WTC11 (cell line): ENCODE data around the gene VEGFB. TPM values are rescaled to one million over a fixed set of nuclear protein-coding genes. Genes with fewer than 3 reads are reported as not detected.
A peak's percentile ranks its signal among the peaks of the same experiment; 100 is the strongest.

ENCODE experiments used
- ATAC-seq: fragments of 200-7000 bp; cut with Tn5 transposase; 2 replicates; pipeline ENCODE4 v1.10.0; 2021; ENCODE audit warnings: mild to moderate bottlenecking, moderate library complexity
- CTCF ChIA-PET: fragments of 300-600 bp; sonication (Branson Sonifier 250); formaldehyde crosslinking; loops from one replicate; lab custom pipeline; 2021; ENCODE audit warnings: antibody characterized with exemption; lab: Charles Lee
- POLR2A ChIA-PET: fragments of 350-600 bp; sonication (Branson Sonifier 250); formaldehyde crosslinking; loops from one replicate; lab custom pipeline; 2021; ENCODE audit warnings: antibody characterized with exemption; lab: Charles Lee
- DNase-seq: peaks from one replicate; pipeline ENCODE4 v3.0.0; 2021; ENCODE audit warnings: low spot score
- H3K27ac Mint-ChIP-seq: 2 replicates; pipeline ENCODE4 v1.8.0; 2021; ENCODE audit warnings: mixed read lengths
- H3K27me3 Mint-ChIP-seq: 2 replicates; pipeline ENCODE4 v1.8.0; 2021; ENCODE audit warnings: low read depth, mild to moderate bottlenecking, moderate library complexity, mixed read lengths
- H3K36me3 Mint-ChIP-seq: 2 replicates; pipeline ENCODE4 v1.8.0; 2021; ENCODE audit warnings: mixed read lengths
- H3K4me1 Mint-ChIP-seq: 2 replicates; pipeline ENCODE4 v1.8.0; 2022; ENCODE audit warnings: mixed read lengths
- H3K4me3 Mint-ChIP-seq: 2 replicates; pipeline ENCODE4 v1.8.0; 2021; ENCODE audit warnings: mild to moderate bottlenecking, moderate library complexity, mixed read lengths
- H3K9me3 Mint-ChIP-seq: 2 replicates; pipeline ENCODE4 v1.8.0; 2021; ENCODE audit warnings: mixed read lengths
- CDX4 ChIP-seq: fragments of 250-450 bp; sonication (Bioruptor Pico); IDR thresholded peaks from 2 replicates; pipeline ENCODE4 v1.9.0; 2021; ENCODE audit warnings: moderate library complexity, mild to moderate bottlenecking, inconsistent platforms, borderline replicate concordance
- ELF4 ChIP-seq: sonication (generic); formaldehyde crosslinking; IDR thresholded peaks from 2 replicates; pipeline ENCODE4 v1.8.1; 2022; ENCODE audit warnings: low read depth, mild to moderate bottlenecking, moderate library complexity, missing genetic modification reagents
- FOXJ3 ChIP-seq: sonication (generic); formaldehyde crosslinking; IDR thresholded peaks from 2 replicates; pipeline ENCODE4 v1.9.0; 2021; ENCODE audit warnings: missing genetic modification reagents, mild to moderate bottlenecking, borderline replicate concordance
- HMGA2 ChIP-seq: fragments of 250-450 bp; sonication (Bioruptor Pico); IDR thresholded peaks from 2 replicates; pipeline ENCODE4 v1.4.0; 2021; ENCODE audit warnings: mild to moderate bottlenecking, moderate library complexity
- IRF1 ChIP-seq: sonication (generic); formaldehyde crosslinking; IDR thresholded peaks from 2 replicates; pipeline ENCODE4 v1.8.0; 2023; ENCODE audit warnings: missing genetic modification reagents
- JAZF1 ChIP-seq: fragments of 250-450 bp; sonication (Bioruptor Pico); IDR thresholded peaks from 2 replicates; pipeline ENCODE4 v1.9.0; 2021; ENCODE audit warnings: moderate library complexity, mild to moderate bottlenecking, inconsistent platforms
- MXD4 ChIP-seq: fragments of 250-450 bp; sonication (Bioruptor Pico); IDR thresholded peaks from 2 replicates; pipeline ENCODE4 v1.8.0; 2021; ENCODE audit warnings: mild to moderate bottlenecking, moderate library complexity, borderline replicate concordance
- NFE2L1 ChIP-seq: sonication (generic); formaldehyde crosslinking; IDR thresholded peaks from 2 replicates; pipeline ENCODE4 v1.8.1; 2023; ENCODE audit warnings: missing genetic modification reagents
- NR3C1 ChIP-seq: sonication (generic); formaldehyde crosslinking; conservative IDR thresholded peaks from 2 replicates; pipeline ENCODE4 v1.8.1; 2023; ENCODE audit warnings: low read depth, mild to moderate bottlenecking, missing genetic modification reagents
- OVOL2 ChIP-seq: fragments of 250-450 bp; sonication (Bioruptor Pico); IDR thresholded peaks from 2 replicates; pipeline ENCODE4 v1.9.0; 2021; ENCODE audit warnings: mild to moderate bottlenecking, borderline replicate concordance
- PRRX2 ChIP-seq: fragments of 250-450 bp; sonication (Bioruptor Pico); IDR thresholded peaks from 2 replicates; pipeline ENCODE4 v1.8.0; 2021; ENCODE audit warnings: mild to moderate bottlenecking
- RELA ChIP-seq: sonication (generic); formaldehyde crosslinking; IDR thresholded peaks from 2 replicates; pipeline ENCODE4 v1.8.1; 2022; ENCODE audit warnings: missing genetic modification reagents, mild to moderate bottlenecking, borderline replicate concordance
- SP1 ChIP-seq: sonication (generic); formaldehyde crosslinking; conservative IDR thresholded peaks from 2 replicates; pipeline ENCODE4 v1.8.1; 2022; ENCODE audit warnings: missing genetic modification reagents
- ZBTB43 ChIP-seq: sonication (generic); formaldehyde crosslinking; IDR thresholded peaks from 2 replicates; pipeline ENCODE4 v1.8.1; 2023; ENCODE audit warnings: mild to moderate bottlenecking, missing genetic modification reagents
- ZMAT4 ChIP-seq: fragments of 250-450 bp; sonication (Bioruptor Pico); IDR thresholded peaks from 2 replicates; pipeline ENCODE4 v1.9.0; 2021; ENCODE audit warnings: mild to moderate bottlenecking
- ZNF121 ChIP-seq: sonication (generic); formaldehyde crosslinking; IDR thresholded peaks from 2 replicates; pipeline ENCODE4 v1.8.0; 2023; ENCODE audit warnings: missing genetic modification reagents
- ZNF219 ChIP-seq: sonication (generic); formaldehyde crosslinking; IDR thresholded peaks from 2 replicates; pipeline ENCODE4 v1.8.0; 2023; ENCODE audit warnings: missing genetic modification reagents, mild to moderate bottlenecking, borderline replicate concordance
- ZNF263 ChIP-seq: sonication (generic); formaldehyde crosslinking; IDR thresholded peaks from 2 replicates; pipeline ENCODE4 v1.8.1; 2022; ENCODE audit warnings: low read depth, mild to moderate bottlenecking, moderate library complexity, missing genetic modification reagents
- ZNF317 ChIP-seq: sonication (generic); formaldehyde crosslinking; IDR thresholded peaks from 2 replicates; pipeline ENCODE4 v1.8.1; 2023; ENCODE audit warnings: low read depth, mild to moderate bottlenecking, moderate library complexity, missing genetic modification reagents, borderline replicate concordance
- ZNF671 ChIP-seq: fragments of 250-450 bp; sonication (Bioruptor Pico); IDR thresholded peaks from 2 replicates; pipeline ENCODE4 v1.8.0; 2021; ENCODE audit warnings: mild to moderate bottlenecking
- total RNA-seq: library from RNA; stranded (reverse); gene quantifications from 3 replicates; pipeline ENCODE4 v1.2.3, GENCODE V29; 2021
- TF ChIP-seq, protein P1 (sequence below): sonication (generic); formaldehyde crosslinking; IDR thresholded peaks from 2 replicates; pipeline ENCODE4 v1.8.0; 2022; ENCODE audit warnings: mild to moderate bottlenecking, missing genetic modification reagents
- TF ChIP-seq, protein P2 (sequence below): sonication (generic); formaldehyde crosslinking; IDR thresholded peaks from 2 replicates; pipeline ENCODE4 v1.8.1; 2023; ENCODE audit warnings: mild to moderate bottlenecking, missing genetic modification reagents, borderline replicate concordance
- TF ChIP-seq, protein P3 (sequence below): fragments of 200-600 bp; IDR thresholded peaks from 2 replicates; pipeline ENCODE4 v1.8.0; 2022; ENCODE audit warnings: antibody characterized with exemption

The VEGFB gene
- total RNA-seq, 1 experiment from 2014 or later, result 51.7 TPM

DNA sequence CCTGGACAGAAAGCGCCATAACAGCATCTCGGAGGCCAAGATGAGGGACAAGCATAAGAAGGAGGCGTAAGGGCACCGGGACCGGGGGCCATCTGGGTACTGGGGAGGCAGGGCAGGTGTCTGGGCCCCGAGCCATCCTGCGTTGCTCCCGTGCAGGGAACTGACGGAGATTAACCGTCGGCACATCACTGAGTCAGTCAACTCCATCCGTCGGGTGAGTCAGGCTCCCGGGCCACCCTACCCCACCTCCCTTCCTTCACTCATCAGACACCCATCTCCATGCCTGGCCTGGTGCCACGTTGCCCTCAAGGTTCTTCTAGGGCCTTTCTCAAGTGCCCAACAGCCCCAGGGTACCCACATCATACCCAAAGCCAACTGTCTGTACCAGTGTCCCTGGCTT, 32.0 kb downstream of the VEGFB start:
- DNase-seq, result no peak
- Mint-ChIP-seq H3K36me3 (peaks cover 29% of the 10 kb centered on the region), H3K4me3 (no peak overlapping the region), H3K4me1 (peaks cover 12% of the 10 kb centered on the region)
- POLR2A ChIA-PET, result interaction anchor here (1.6 kb wide), 1 partner anchor 16 kb away, joined by 4 read pairs; no protein-coding TSS in a partner anchor
- TF ChIP-seq PRRX2 (CRISPR knock-in tag) (no peak), HMGA2 (no peak), ZNF671 (CRISPR knock-in tag) (no peak), ZMAT4 (CRISPR knock-in tag) (no peak), ZNF121 (CRISPR knock-in tag) (no peak), ZNF317 (CRISPR knock-in tag) (no peak), JAZF1 (no peak), RELA (no peak), ELF4 (CRISPR knock-in tag) (no peak), IRF1 (no peak), ZNF219 (CRISPR knock-in tag) (no peak), NFE2L1 (CRISPR knock-in tag) (no peak), ZBTB43 (CRISPR knock-in tag) (no peak)
- TF ChIP-seq, protein P1, sequence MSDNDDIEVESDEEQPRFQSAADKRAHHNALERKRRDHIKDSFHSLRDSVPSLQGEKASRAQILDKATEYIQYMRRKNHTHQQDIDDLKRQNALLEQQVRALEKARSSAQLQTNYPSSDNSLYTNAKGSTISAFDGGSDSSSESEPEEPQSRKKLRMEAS (CRISPR knock-in tag), result no peak
- TF ChIP-seq, protein P2, sequence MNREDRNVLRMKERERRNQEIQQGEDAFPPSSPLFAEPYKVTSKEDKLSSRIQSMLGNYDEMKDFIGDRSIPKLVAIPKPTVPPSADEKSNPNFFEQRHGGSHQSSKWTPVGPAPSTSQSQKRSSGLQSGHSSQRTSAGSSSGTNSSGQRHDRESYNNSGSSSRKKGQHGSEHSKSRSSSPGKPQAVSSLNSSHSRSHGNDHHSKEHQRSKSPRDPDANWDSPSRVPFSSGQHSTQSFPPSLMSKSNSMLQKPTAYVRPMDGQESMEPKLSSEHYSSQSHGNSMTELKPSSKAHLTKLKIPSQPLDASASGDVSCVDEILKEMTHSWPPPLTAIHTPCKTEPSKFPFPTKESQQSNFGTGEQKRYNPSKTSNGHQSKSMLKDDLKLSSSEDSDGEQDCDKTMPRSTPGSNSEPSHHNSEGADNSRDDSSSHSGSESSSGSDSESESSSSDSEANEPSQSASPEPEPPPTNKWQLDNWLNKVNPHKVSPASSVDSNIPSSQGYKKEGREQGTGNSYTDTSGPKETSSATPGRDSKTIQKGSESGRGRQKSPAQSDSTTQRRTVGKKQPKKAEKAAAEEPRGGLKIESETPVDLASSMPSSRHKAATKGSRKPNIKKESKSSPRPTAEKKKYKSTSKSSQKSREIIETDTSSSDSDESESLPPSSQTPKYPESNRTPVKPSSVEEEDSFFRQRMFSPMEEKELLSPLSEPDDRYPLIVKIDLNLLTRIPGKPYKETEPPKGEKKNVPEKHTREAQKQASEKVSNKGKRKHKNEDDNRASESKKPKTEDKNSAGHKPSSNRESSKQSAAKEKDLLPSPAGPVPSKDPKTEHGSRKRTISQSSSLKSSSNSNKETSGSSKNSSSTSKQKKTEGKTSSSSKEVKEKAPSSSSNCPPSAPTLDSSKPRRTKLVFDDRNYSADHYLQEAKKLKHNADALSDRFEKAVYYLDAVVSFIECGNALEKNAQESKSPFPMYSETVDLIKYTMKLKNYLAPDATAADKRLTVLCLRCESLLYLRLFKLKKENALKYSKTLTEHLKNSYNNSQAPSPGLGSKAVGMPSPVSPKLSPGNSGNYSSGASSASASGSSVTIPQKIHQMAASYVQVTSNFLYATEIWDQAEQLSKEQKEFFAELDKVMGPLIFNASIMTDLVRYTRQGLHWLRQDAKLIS (CRISPR knock-in tag), result no peak
- TF ChIP-seq, protein P3, sequence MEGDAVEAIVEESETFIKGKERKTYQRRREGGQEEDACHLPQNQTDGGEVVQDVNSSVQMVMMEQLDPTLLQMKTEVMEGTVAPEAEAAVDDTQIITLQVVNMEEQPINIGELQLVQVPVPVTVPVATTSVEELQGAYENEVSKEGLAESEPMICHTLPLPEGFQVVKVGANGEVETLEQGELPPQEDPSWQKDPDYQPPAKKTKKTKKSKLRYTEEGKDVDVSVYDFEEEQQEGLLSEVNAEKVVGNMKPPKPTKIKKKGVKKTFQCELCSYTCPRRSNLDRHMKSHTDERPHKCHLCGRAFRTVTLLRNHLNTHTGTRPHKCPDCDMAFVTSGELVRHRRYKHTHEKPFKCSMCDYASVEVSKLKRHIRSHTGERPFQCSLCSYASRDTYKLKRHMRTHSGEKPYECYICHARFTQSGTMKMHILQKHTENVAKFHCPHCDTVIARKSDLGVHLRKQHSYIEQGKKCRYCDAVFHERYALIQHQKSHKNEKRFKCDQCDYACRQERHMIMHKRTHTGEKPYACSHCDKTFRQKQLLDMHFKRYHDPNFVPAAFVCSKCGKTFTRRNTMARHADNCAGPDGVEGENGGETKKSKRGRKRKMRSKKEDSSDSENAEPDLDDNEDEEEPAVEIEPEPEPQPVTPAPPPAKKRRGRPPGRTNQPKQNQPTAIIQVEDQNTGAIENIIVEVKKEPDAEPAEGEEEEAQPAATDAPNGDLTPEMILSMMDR, result no peak
- TF ChIP-seq, all 79 proteins: peak for 0
- CTCF ChIA-PET, result interaction anchor here (4.5 kb wide), 1 partner anchor 16 kb away, joined by 65 read pairs; the partner anchor contains the start of gene PLCB3
- Mint-ChIP-seq H3K9me3 (no peaks in the 10 kb centered on the region), H3K27me3 (no peaks in the 10 kb centered on the region), H3K27ac (no peak overlapping the region)
- ATAC-seq, result no peak

DNA sequence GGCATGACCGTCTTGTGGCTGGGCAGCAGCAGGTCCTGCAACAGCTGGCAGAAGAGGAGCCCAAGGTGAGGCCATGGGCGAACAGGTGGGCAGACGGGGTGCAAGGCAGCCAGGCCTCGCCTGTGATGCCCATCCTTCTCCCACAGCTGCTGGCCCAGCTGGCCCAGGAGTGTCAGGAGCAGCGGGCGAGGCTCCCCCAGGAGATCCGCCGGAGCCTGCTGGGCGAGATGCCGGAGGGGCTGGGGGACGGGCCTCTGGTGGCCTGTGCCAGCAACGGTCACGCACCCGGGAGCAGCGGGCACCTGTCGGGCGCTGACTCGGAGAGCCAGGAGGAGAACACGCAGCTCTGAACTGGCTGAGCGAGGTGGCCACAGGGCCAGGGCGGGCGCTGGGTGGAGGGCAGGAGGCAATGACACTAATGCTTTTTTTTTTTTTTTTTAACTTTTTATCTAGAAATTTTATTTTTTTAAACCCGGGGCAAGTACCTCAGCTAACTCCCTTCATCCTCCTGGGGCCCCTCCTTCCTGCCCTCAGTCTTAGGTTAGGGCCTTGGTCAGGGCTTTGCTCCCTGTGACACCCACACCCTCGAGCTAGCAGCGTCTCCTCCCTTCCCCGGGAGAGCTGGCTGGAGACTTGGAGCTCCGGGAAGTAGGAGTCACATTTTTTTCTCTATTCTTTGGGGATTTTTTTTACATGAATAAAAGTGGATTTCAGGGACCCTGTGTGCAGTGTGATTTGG, 33.0 kb downstream of the VEGFB start:
- TF ChIP-seq MXD4 (no peak), CDX4 (no peak), OVOL2 (no peak), FOXJ3 (no peak), ZNF671 (CRISPR knock-in tag) (no peak), NR3C1 (CRISPR knock-in tag) (no peak), SP1 (CRISPR knock-in tag) (no peak), ZNF263 (CRISPR knock-in tag) (no peak)
- TF ChIP-seq, protein P1 (CRISPR knock-in tag), result no peak
- no peak overlapping the region for H3K4me3 Mint-ChIP-seq
- H3K9me3 Mint-ChIP-seq, result no peaks in the 10 kb centered on the region
- peaks cover 23% of the 10 kb centered on the region for H3K36me3 Mint-ChIP-seq
- CTCF ChIA-PET, result interaction anchor here (0.8 to 6.2 kb wide), 7 partner anchors 9 to 87 kb away, joined by 3 to 75 read pairs (median 13); partner anchors contain the start of genes CATSPERZ, ESRRA and PLCB3
- POLR2A ChIA-PET, result interaction anchor here (1.3 to 1.6 kb wide), 2 partner anchors 17 to 19 kb away, joined by 4 to 6 read pairs; no protein-coding TSS in a partner anchor
- H3K27ac Mint-ChIP-seq, result peak overlapping the region; percentile 84; the same call in 1 of the 2 replicates
- no peak for DNase-seq
- H3K27me3 Mint-ChIP-seq, result no peaks in the 10 kb centered on the region
- peaks cover 16% of the 10 kb centered on the region for H3K4me1 Mint-ChIP-seq
- no peak for ATAC-seq
